K562 treated with DMSO at 1 percent for 24 hours (cell line): Measurements from ENCODE around the gene TMEM179. TPM values are rescaled to one million over a fixed set of nuclear protein-coding genes. Genes with fewer than 3 reads are reported as not detected.

Source experiments
- total RNA-seq: library from RNA; unstranded; fragments of 300-600 nt; gene quantifications from 2 replicates; pipeline ENCODE4 v1.2.3, GENCODE V29; 2022; ENCODE audit warnings: low read depth; ENCODE audit not compliant: insufficient read depth

The TMEM179 gene
- 0.66 and 1.3 TPM in 2 replicates for total RNA-seq

GRCh38 chr14:104604458-104605449, at the start of gene TMEM179:
Gene TMEM179 (minus strand): TSS chr14:104604772. CDS start chr14:104604741, 31 bp downstream.

GRCh38 chr14:104579507-104579906, 25.1 kb downstream of the TMEM179 start, which contains the start of gene C14orf180:
Gene C14orf180 (plus strand): TSS chr14:104579764. CDS start chr14:104586431, 6,667 bp downstream.

Other genes with a start within 250 kb of the TMEM179 start
- not detected in 2 replicates for gene C14orf180, start 25.0 kb downstream of the TMEM179 start, total RNA-seq
- gene INF2, start 84.8 kb upstream of the TMEM179 start, total RNA-seq: 15.6 and 16.3 TPM in 2 replicates
- 16.5 and 16.8 TPM in 2 replicates for gene ADSS1, start 119.5 kb upstream of the TMEM179 start, total RNA-seq
- gene SIVA1, start 148.4 kb upstream of the TMEM179 start, total RNA-seq: 152 and 169 TPM in 2 replicates
- 123 and 125 TPM in 2 replicates for gene AKT1, start 191.0 kb upstream of the TMEM179 start, total RNA-seq
- gene ZBTB42, start 196.3 kb upstream of the TMEM179 start, total RNA-seq: 12.2 and 13.7 TPM in 2 replicates